PC-3 (cell line): ENCODE results near the gene PLAGL1. TPM values are rescaled to one million over a fixed set of nuclear protein-coding genes. Genes with fewer than 3 reads are reported as not detected.
A peak's percentile ranks its signal among the peaks of the same experiment; 100 is the strongest.

Experiments
- ATAC-seq: fragments of 200-7000 bp; cut with Tn5 transposase; 2 replicates; pipeline ENCODE4 v1.9.1; 2020; ENCODE audit warnings: mild to moderate bottlenecking, moderate library complexity
- BruUV-seq: library from RNA; stranded (reverse); fragments of 400-500 nt; replicated peaks from 2 replicates; lab custom pipeline; 2021; lab: Mats Ljungman, UMichigan
- CTCF ChIA-PET: fragments of 300-600 bp; sonication (Branson Sonifier 250); formaldehyde crosslinking; loops from one replicate; lab custom pipeline; 2022; ENCODE audit warnings: antibody characterized with exemption; lab: Charles Lee
- POLR2A ChIA-PET: fragments of 300-600 bp; sonication (Branson Sonifier 250); formaldehyde crosslinking; loops from one replicate; lab custom pipeline; 2022; ENCODE audit warnings: antibody characterized with exemption; ENCODE audit not compliant: unreplicated experiment; lab: Charles Lee
- DNase-seq: peaks from one replicate; pipeline ENCODE4 v3.0.0-alpha.2; 2015
- H2AFZ ChIP-seq: fragments of 300-600 bp; sonication (generic); 2 replicates; pipeline ENCODE4 v1.6.0; 2016; ENCODE audit warnings: antibody characterized with exemption, low read length
- H3F3A ChIP-seq: fragments of 300-600 bp; sonication (generic); one replicate; pipeline ENCODE4 v1.6.0; 2017; ENCODE audit warnings: antibody characterized with exemption, low read length, control low read depth, mild to moderate bottlenecking; ENCODE audit not compliant: unreplicated experiment
- H3K27ac ChIP-seq: fragments of 300-600 bp; sonication (generic); 2 replicates; pipeline ENCODE4 v1.5.1; 2016; ENCODE audit warnings: mild to moderate bottlenecking, low read length
- H3K27me3 ChIP-seq: fragments of 300-600 bp; sonication (generic); 2 replicates; pipeline ENCODE4 v1.6.1; 2016; ENCODE audit warnings: low read length, mixed read lengths
- H3K36me3 ChIP-seq: fragments of 300-600 bp; sonication (generic); 2 replicates; pipeline ENCODE4 v1.6.1; 2016; ENCODE audit warnings: low read depth, mixed run types, low read length, mixed read lengths
- H3K4me1 ChIP-seq: fragments of 300-600 bp; sonication (generic); 2 replicates; pipeline ENCODE4 v1.5.1; 2016; ENCODE audit warnings: low read length; ENCODE audit not compliant: insufficient read depth
- H3K4me2 ChIP-seq: fragments of 300-600 bp; sonication (generic); 2 replicates; pipeline ENCODE4 v1.6.0; 2016; ENCODE audit warnings: low read length
- H3K4me3 ChIP-seq: fragments of 300-600 bp; sonication (generic); 2 replicates; pipeline ENCODE4 v1.5.1; 2016; ENCODE audit warnings: mild to moderate bottlenecking, low read length, mixed read lengths
- H3K79me2 ChIP-seq: fragments of 300-600 bp; sonication (generic); 2 replicates; pipeline ENCODE4 v1.6.1; 2017; ENCODE audit warnings: low read length, mixed read lengths
- H3K9ac ChIP-seq: fragments of 300-600 bp; sonication (generic); 2 replicates; pipeline ENCODE4 v1.6.0; 2016; ENCODE audit warnings: mild to moderate bottlenecking, low read length
- H3K9me2 ChIP-seq: fragments of 300-600 bp; sonication (generic); replicated peaks from 2 replicates; pipeline ENCODE4 v1.6.1; 2016; ENCODE audit warnings: mixed run types, low read length, mixed read lengths
- H3K9me3 ChIP-seq: fragments of 300-600 bp; sonication (generic); 2 replicates; pipeline ENCODE4 v1.6.1; 2016; ENCODE audit warnings: low read length, mixed read lengths
- H4K20me1 ChIP-seq: fragments of 300-600 bp; sonication (generic); 2 replicates; pipeline ENCODE4 v1.6.1; 2016; ENCODE audit warnings: low read length, mixed read lengths
- EZH2 ChIP-seq: fragments of 300-600 bp; sonication (generic); IDR thresholded peaks from one replicate; pipeline ENCODE4 v1.6.1; 2017; ENCODE audit warnings: antibody characterized with exemption, mild to moderate bottlenecking, low read length; ENCODE audit not compliant: unreplicated experiment
- EZH2phosphoT487 ChIP-seq: fragments of 300-600 bp; sonication (generic); IDR thresholded peaks from 2 replicates; pipeline ENCODE4 v1.6.1; 2018; ENCODE audit warnings: mild to moderate bottlenecking, antibody characterized with exemption, low read length, borderline replicate concordance
- intact Hi-C: fragments of 100-400 bp; cut with micrococcal nuclease; formaldehyde crosslinking; loops from 2 replicates; pipeline ENCODE4 v1.9.0; 2023
- total RNA-seq: library from RNA; depleted of rRNA; stranded (reverse); fragments of >200 nt; gene quantifications from 2 replicates; pipeline ENCODE4 v1.2.3, GENCODE V29; 2014
- TF ChIP-seq, protein P1 (sequence below): fragments of 300-600 bp; sonication (generic); conservative IDR thresholded peaks from 2 replicates; pipeline ENCODE4 v1.5.1; 2017; ENCODE audit warnings: antibody characterized with exemption, low read depth, mild to moderate bottlenecking, low read length

The PLAGL1 gene
- total RNA-seq, 1 experiment from 2014 or later = 14.4 TPM

DNA sequence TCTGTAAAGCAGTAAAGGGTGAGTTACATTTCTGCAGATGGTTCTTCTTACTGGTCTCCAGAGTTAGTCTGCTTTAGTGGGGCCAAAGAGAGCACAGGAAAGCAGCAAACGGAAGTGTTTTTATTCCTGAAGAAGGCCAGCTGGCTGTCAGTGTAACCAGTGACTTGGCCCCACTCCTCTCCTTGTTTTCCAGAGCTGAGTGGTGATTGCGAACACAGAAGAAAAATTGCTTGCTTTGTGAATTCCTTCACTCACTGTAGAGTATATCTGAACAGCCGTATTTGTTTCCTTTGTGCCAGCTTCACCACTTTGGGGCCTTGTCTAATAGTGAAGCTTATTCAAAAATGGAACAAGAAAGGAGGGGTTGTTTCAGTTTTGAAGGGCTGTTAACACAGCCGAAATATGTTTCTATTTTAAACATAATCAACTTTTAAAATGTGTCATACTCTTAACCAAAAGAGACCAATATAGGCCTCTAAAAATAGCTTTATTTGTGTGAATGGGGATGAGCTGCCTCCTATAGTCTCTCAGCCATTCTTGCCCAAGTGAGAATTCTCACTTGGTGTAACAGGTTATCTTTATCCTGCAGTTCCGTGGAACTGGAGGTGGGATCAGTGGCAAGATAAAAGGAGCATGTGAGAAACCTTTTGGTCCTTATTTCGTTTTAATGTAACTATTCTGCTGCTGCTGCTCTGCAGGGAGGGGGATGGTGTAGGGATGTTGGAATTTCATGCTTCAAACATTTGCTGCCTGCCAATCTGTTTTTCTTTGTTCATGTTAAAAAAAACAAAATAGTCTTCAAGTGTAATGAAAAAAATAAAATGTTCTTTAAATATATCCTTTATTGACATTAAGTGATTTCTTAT is 105.9 kb downstream of the PLAGL1 start:
- Histone ChIP-seq H3K9ac (no peak overlapping the region), H3K4me3 (no peak overlapping the region), H2AFZ (no peak overlapping the region), H3K79me2 (no peaks in the 10 kb centered on the region), H4K20me1 (no peaks in the 10 kb centered on the region), H3K27ac (no peak overlapping the region), H3K9me2 (no peaks in the 10 kb centered on the region), H3K9me3 (no peaks in the 10 kb centered on the region), H3K36me3 (no peaks in the 10 kb centered on the region), H3K27me3 (no peaks in the 10 kb centered on the region), H3K4me2 (no peak overlapping the region), H3K4me1 (no peaks in the 10 kb centered on the region), H3F3A (no peaks in the 10 kb centered on the region)
- TF ChIP-seq EZH2 = no peak
- TF ChIP-seq EZH2phosphoT487 = no peak
- BruUV-seq = no TSS peak
- intact Hi-C loops = no loop called here
- ATAC-seq = no peak
- CTCF ChIA-PET = interaction anchor here (0.7 kb wide), 1 partner anchor 38 kb away, joined by 4 read pairs; no protein-coding TSS in a partner anchor
- DNase-seq = no peak
- POLR2A ChIA-PET = no interaction called here

DNA sequence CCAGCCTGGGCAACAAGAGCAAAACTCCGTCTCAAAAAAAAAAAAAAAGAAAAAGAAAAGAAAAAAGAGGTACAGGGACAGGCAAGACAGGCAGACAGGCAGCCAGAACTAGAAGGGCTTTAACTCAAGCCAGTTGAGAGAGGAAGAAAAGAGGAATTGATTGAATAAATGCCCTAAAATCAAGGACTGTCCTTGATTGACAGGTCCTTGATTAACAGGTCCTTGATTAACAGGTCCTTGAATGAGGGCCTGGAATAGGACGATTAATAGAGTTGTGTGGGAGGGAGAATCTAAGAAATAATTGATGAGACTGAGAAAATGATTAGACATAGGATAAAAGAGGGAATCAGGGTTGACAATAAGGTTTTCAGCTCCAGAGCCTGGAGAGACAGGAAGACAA is 107.7 kb downstream of the PLAGL1 start:
- H3K27ac ChIP-seq = no peak overlapping the region
- H3K9me2 ChIP-seq = no peaks in the 10 kb centered on the region
- H3K4me2 ChIP-seq = no peak overlapping the region
- CTCF ChIA-PET = no interaction called here
- POLR2A ChIA-PET = no interaction called here
- no peaks in the 10 kb centered on the region for H3K36me3 ChIP-seq
- no peaks in the 10 kb centered on the region for H4K20me1 ChIP-seq
- no peak overlapping the region for H3K4me3 ChIP-seq
- no peak for ATAC-seq
- H3F3A ChIP-seq = no peaks in the 10 kb centered on the region
- intact Hi-C loops = no loop called here
- H3K4me1 ChIP-seq = no peaks in the 10 kb centered on the region
- no peak overlapping the region for H2AFZ ChIP-seq
- DNase-seq = no peak
- no peak for TF ChIP-seq EZH2phosphoT487
- TF ChIP-seq EZH2 = no peak
- TF ChIP-seq, protein P1, sequence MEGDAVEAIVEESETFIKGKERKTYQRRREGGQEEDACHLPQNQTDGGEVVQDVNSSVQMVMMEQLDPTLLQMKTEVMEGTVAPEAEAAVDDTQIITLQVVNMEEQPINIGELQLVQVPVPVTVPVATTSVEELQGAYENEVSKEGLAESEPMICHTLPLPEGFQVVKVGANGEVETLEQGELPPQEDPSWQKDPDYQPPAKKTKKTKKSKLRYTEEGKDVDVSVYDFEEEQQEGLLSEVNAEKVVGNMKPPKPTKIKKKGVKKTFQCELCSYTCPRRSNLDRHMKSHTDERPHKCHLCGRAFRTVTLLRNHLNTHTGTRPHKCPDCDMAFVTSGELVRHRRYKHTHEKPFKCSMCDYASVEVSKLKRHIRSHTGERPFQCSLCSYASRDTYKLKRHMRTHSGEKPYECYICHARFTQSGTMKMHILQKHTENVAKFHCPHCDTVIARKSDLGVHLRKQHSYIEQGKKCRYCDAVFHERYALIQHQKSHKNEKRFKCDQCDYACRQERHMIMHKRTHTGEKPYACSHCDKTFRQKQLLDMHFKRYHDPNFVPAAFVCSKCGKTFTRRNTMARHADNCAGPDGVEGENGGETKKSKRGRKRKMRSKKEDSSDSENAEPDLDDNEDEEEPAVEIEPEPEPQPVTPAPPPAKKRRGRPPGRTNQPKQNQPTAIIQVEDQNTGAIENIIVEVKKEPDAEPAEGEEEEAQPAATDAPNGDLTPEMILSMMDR = no peak
- no peak overlapping the region for H3K9ac ChIP-seq
- no peaks in the 10 kb centered on the region for H3K9me3 ChIP-seq
- H3K79me2 ChIP-seq = no peaks in the 10 kb centered on the region
- BruUV-seq = no TSS peak
- no peaks in the 10 kb centered on the region for H3K27me3 ChIP-seq

DNA sequence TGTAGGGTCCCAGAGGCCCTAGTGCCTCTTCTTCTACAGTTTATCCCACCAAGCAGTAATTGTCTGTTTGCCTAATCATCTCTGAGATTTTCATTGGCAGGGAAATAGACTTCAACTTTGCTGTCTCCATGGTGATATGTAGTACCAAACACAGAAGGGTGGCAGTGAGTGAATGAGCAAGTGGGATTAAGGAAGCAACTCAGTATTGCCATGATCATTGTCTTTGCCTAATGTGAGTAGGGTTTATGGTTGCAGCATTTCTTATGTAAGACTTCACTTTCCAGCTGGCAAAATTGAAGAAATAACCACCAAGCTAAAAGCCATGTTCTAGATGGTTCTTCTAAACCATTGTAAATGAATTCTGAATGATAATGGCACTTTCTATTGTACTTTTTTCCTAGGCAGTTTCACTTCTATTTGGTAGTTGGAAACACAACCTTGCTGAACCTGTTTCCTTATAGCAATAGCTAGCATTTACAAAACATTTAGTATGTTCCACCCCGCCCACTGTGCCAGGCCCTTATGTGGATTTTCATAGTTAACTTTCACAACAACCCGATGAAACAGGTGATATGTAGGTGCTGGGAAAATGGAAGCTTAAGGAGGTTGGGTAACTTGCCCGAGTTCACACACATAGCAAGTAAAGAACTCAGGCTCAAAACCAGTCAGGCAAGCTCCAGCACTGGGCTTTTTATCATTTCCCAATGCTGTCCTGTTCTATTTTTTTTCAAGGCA is 111.8 kb downstream of the PLAGL1 start:
- Histone ChIP-seq H3K9me2 (no peaks in the 10 kb centered on the region), H3K4me1 (no peaks in the 10 kb centered on the region), H4K20me1 (no peaks in the 10 kb centered on the region), H3K27me3 (no peaks in the 10 kb centered on the region), H3K9me3 (no peaks in the 10 kb centered on the region), H3K27ac (no peak overlapping the region), H3K4me2 (peak overlapping the region; percentile 38), H3K9ac (no peak overlapping the region), H3K4me3 (no peak overlapping the region), H3K36me3 (no peaks in the 10 kb centered on the region), H3F3A (no peaks in the 10 kb centered on the region), H3K79me2 (no peaks in the 10 kb centered on the region), H2AFZ (no peak overlapping the region; the same call in 1 of the 2 replicates)
- DNase-seq (peak; percentile 17), ATAC-seq (no peak)
- TF ChIP-seq, protein P1 = no peak
- TF ChIP-seq EZH2phosphoT487 = no peak
- no TSS peak for BruUV-seq
- intact Hi-C loops = no loop called here
- CTCF ChIA-PET = no interaction called here
- POLR2A ChIA-PET = interaction anchor here (0.6 kb wide), 1 partner anchor 34 kb away, joined by 3 read pairs; no protein-coding TSS in a partner anchor
